K562 (cell line): ENCODE results near the gene NRSN2. TPM values are rescaled to one million over a fixed set of nuclear protein-coding genes. Genes with fewer than 3 reads are reported as not detected.
A peak's percentile ranks its signal among the peaks of the same experiment; 100 is the strongest.

ENCODE experiments used
- CTBP1 ChIP-seq: fragments of 450-650 bp; IDR thresholded peaks from 2 replicates; pipeline ENCODE4 v1.6.1; 2016; ENCODE audit warnings: borderline replicate concordance
- CUX1 ChIP-seq: fragments of 200-800 bp; sonication (Bioruptor generic); IDR thresholded peaks from 2 replicates; pipeline ENCODE4 v1.6.1; 2016; ENCODE audit warnings: missing genetic modification characterization, missing compliant biosample characterization
- MAFG ChIP-seq: fragments of 450-650 bp; conservative IDR thresholded peaks from 2 replicates; pipeline ENCODE4 v1.6.1; 2016; ENCODE audit warnings: missing genetic modification characterization, missing compliant biosample characterization
- MIER1 ChIP-seq: fragments of 450-650 bp; IDR thresholded peaks from 2 replicates; pipeline ENCODE4 v1.6.1; 2016; ENCODE audit warnings: antibody characterized with exemption, mild to moderate bottlenecking, low read depth
- NR3C1 ChIP-seq: sonication (generic); formaldehyde crosslinking; IDR thresholded peaks from 2 replicates; pipeline ENCODE4 v1.8.1; 2022; ENCODE audit warnings: missing genetic modification reagents
- RBM14 ChIP-seq: fragments of 200-400 bp; formaldehyde crosslinking; IDR thresholded peaks from 2 replicates; pipeline ENCODE4 v1.6.1; 2018; ENCODE audit warnings: low read depth, mild to moderate bottlenecking, low read length, moderate library complexity, borderline replicate concordance; ENCODE audit not compliant: insufficient read depth
- SIX5 ChIP-seq, 2 experiments: IDR thresholded peaks; 2 replicates each; pipeline ENCODE4 v1.6.1; 2011; ENCODE audit warnings: low read length in 2 of 2, borderline replicate concordance in 1 of 2, low read depth in 1 of 2, mild to moderate bottlenecking in 1 of 2, moderate library complexity in 1 of 2; ENCODE audit not compliant: insufficient read depth in 1 of 2
- SMARCA5 ChIP-seq: fragments of 450-650 bp; IDR thresholded peaks from 2 replicates; pipeline ENCODE4 v1.6.1; 2016
- TAF15 ChIP-seq: fragments of 200-400 bp; formaldehyde crosslinking; IDR thresholded peaks from 2 replicates; pipeline ENCODE4 v1.6.1; 2017; ENCODE audit warnings: mild to moderate bottlenecking, low read depth, low read length, moderate library complexity
- TCF7L2 ChIP-seq: fragments of 150-350 bp; IDR thresholded peaks from 2 replicates; pipeline ENCODE4 v1.6.1; 2016; ENCODE audit warnings: low read depth, mild to moderate bottlenecking, low read length, moderate library complexity
- TEAD4 ChIP-seq, 2 experiments: sonication (generic) in 1 of 2; formaldehyde crosslinking in 1 of 2; IDR thresholded peaks; 2 replicates each; pipeline versions ENCODE4 v1.6.1 to v1.8.0; 2012 to 2022; ENCODE audit warnings: borderline replicate concordance in 1 of 2, inconsistent platforms in 1 of 2, low read length in 1 of 2, mild to moderate bottlenecking in 1 of 2, missing genetic modification reagents in 1 of 2
- TFAM ChIP-seq: fragments of 250-450 bp; sonication (Bioruptor Pico); conservative IDR thresholded peaks from 2 replicates; pipeline ENCODE4 v1.5.0; 2021; ENCODE audit warnings: mild to moderate bottlenecking, moderate library complexity
- ZBTB11 ChIP-seq, 3 experiments: fragments of 200-800 bp in 1 of 3; fragments of 250-450 bp in 1 of 3; fragments of 450-650 bp in 1 of 3; sonication (Bioruptor Pico) in 1 of 3; sonication (Bioruptor generic) in 1 of 3; formaldehyde crosslinking in 1 of 3; IDR thresholded peaks; 2 replicates each; pipeline versions ENCODE4 v1.6.1 to v1.8.0; 2016 to 2022; ENCODE audit warnings: mild to moderate bottlenecking in 2 of 3, missing genetic modification characterization in 2 of 3, missing compliant biosample characterization in 1 of 3, moderate library complexity in 1 of 3
- ZFP36 ChIP-seq: fragments of 150-350 bp; IDR thresholded peaks from 2 replicates; pipeline ENCODE4 v1.6.1; 2018; ENCODE audit warnings: low read length, low read depth; ENCODE audit not compliant: partially characterized antibody
- ZNF140 ChIP-seq: fragments of 250-450 bp; sonication (Bioruptor Pico); IDR thresholded peaks from 2 replicates; pipeline ENCODE4 v1.8.0; 2021; ENCODE audit warnings: moderate library complexity, mild to moderate bottlenecking, inconsistent platforms
- ZNF239 ChIP-seq: fragments of 250-450 bp; sonication (Bioruptor Pico); IDR thresholded peaks from 2 replicates; pipeline ENCODE4 v1.4.0; 2020; ENCODE audit warnings: mild to moderate bottlenecking
- ZNF277 ChIP-seq: fragments of 250-450 bp; sonication (Bioruptor Pico); IDR thresholded peaks from 2 replicates; pipeline ENCODE4 v1.8.0; 2022; ENCODE audit warnings: inconsistent platforms, mild to moderate bottlenecking, moderate library complexity, borderline replicate concordance
- ZNF561 ChIP-seq: fragments of 450-650 bp; formaldehyde crosslinking; conservative IDR thresholded peaks from 2 replicates; pipeline ENCODE4 v1.4.0; 2020; ENCODE audit warnings: mild to moderate bottlenecking, moderate library complexity
- ZNF77 ChIP-seq: fragments of 250-450 bp; sonication (Bioruptor Pico); IDR thresholded peaks from 2 replicates; pipeline ENCODE4 v1.5.0; 2020
- polyA plus RNA-seq, 8 experiments: library from polyadenylated mRNA; depleted of rRNA in 4 of 8; stranded (reverse) in 5 of 8; unstranded in 3 of 8; fragments of >200 nt; fragmentation: Nextera tagmentation in 2 of 8; fragmentation: Illumina TruSeq in 1 of 8; extraction: Ambion mirVana in 2 of 8; extraction: Trizol in 1 of 8; gene quantifications; 2 replicates each; pipeline versions ENCODE4 v1.2.1 to v1.2.3, GENCODE V29; 2011 to 2014; ENCODE audit warnings: inconsistent platforms in 1 of 8, missing spikeins in 1 of 8
- total RNA-seq, 7 experiments: library from RNA; depleted of rRNA in 6 of 7; stranded (reverse); fragments of >200 nt in 6 of 7; fragmentation: Illumina TruSeq in 2 of 7; extraction: Trizol in 2 of 7; gene quantifications; 2 replicates each; pipeline versions ENCODE4 v1.2.1 to v1.2.3, GENCODE V29; 2011 to 2021; ENCODE audit warnings: low replicate concordance in 1 of 7

Gene NRSN2
- total and polyA plus RNA-seq, 9 of the 15 experiments (the other 6 are each of a cell fraction or from before 2014, with no cell fraction given), result 7.5 to 29.7 (median 11.1) TPM

GRCh38 chr20:376089-376488 lies 29.2 kb downstream of the NRSN2 start (continued):
- TF ChIP-seq SIX5 (IDR thresholded peaks at IDR 0.05; ENCODE audit: borderline replicate concordance in 1 of 2, insufficient read depth in 1 of 2, low read depth in 1 of 2, low read length in 2 of 2), result no peak
- no peak for TF ChIP-seq CTBP1
- TF ChIP-seq TCF7L2, result no peak
- TF ChIP-seq ZBTB11 (CRISPR knock-in tag; IDR thresholded peaks at IDR 0.05), result no peak
- no peak for TF ChIP-seq ZNF140 (CRISPR knock-in tag)
- TF ChIP-seq ZNF277 (CRISPR knock-in tag), result no peak
- TF ChIP-seq ZNF77, result no peak
- no peak for TF ChIP-seq TFAM
- TF ChIP-seq ZFP36, result no peak
- no peak for TF ChIP-seq TEAD4 (IDR thresholded peaks at IDR 0.05; ENCODE audit: low read length)
- TF ChIP-seq TEAD4 (CRISPR knock-in tag; IDR thresholded peaks at IDR 0.05; ENCODE audit: borderline replicate concordance), result no peak
- no peak for TF ChIP-seq ZNF561 (CRISPR knock-in tag)
- no peak for TF ChIP-seq CUX1 (CRISPR knock-in tag)
- peak; percentile 11; the same call in 1 of the 2 replicates for TF ChIP-seq SMARCA5
- peak; percentile 74 for TF ChIP-seq MAFG (tag)
- no peak for TF ChIP-seq ZNF239 (CRISPR knock-in tag)
- TF ChIP-seq RBM14, result no peak
- no peak for TF ChIP-seq NR3C1 (CRISPR knock-in tag)
- no peak for TF ChIP-seq MIER1
- no peak for TF ChIP-seq TAF15
